ENCODE measurements around the gene TLR4.

GRCh38 chr9:117739624-117740347, 35.6 kb downstream of the TLR4 start:
- TF ChIP-seq EZH2 (IDR thresholded peaks at IDR 0.05; ENCODE audit: insufficient read depth, poor library complexity, severe bottlenecking) (no peak), EZH2phosphoT487 (IDR thresholded peaks at IDR 0.05; ENCODE audit: insufficient read depth, low read depth) (no peak)

Data from GM23248 (cell line).